Measurements from ENCODE around the gene ARHGEF19.

Gene ARHGEF19

GRCh38 chr1:16209132-16209846 is 3.2 kb downstream of the ARHGEF19 start:
- Histone ChIP-seq H3K27me3 (ENCODE audit: insufficient read depth, poor library complexity, severe bottlenecking) (no peaks in the 10 kb centered on the region), H3K4me3 (replicated peaks; ENCODE audit: insufficient read depth, low read length) (no peak overlapping the region), H3K27ac (replicated peaks) (no peak overlapping the region)
- no peak for DNase-seq (ENCODE audit: low read depth in 1 of 2, low spot score in 1 of 2)
- no peak for TF ChIP-seq SPI1 (IDR thresholded peaks at IDR 0.05; ENCODE audit: borderline replicate concordance, low read depth)
- TF ChIP-seq GABPA (IDR thresholded peaks at IDR 0.05; ENCODE audit: low read depth) = no peak
- TF ChIP-seq POLR2AphosphoS5 (IDR thresholded peaks at IDR 0.05; ENCODE audit: low read depth) = no peak
- no peak for TF ChIP-seq REST (IDR thresholded peaks at IDR 0.05; ENCODE audit: insufficient replicate concordance, low read depth)
- no peak for TF ChIP-seq CTCF (IDR thresholded peaks at IDR 0.05; ENCODE audit: insufficient read depth, low read length)

GRCh38 chr1:16208270-16208987 is 4.0 kb downstream of the ARHGEF19 start:
- no peak overlapping the region for H3K27ac ChIP-seq (replicated peaks)
- no peak for DNase-seq (ENCODE audit: low read depth in 1 of 2, low spot score in 1 of 2)
- TF ChIP-seq GABPA (IDR thresholded peaks at IDR 0.05; ENCODE audit: low read depth) (no peak), REST (IDR thresholded peaks at IDR 0.05; ENCODE audit: insufficient replicate concordance, low read depth) (no peak), CTCF (IDR thresholded peaks at IDR 0.05; ENCODE audit: insufficient read depth, low read length) (no peak), POLR2AphosphoS5 (IDR thresholded peaks at IDR 0.05; ENCODE audit: low read depth) (no peak), SPI1 (IDR thresholded peaks at IDR 0.05; ENCODE audit: borderline replicate concordance, low read depth) (no peak)
- H3K4me3 ChIP-seq (replicated peaks; ENCODE audit: insufficient read depth, low read length) = no peak overlapping the region
- H3K27me3 ChIP-seq (ENCODE audit: insufficient read depth, poor library complexity, severe bottlenecking) = no peaks in the 10 kb centered on the region

- Histone ChIP-seq H3K27ac (replicated peaks) (peak overlapping the region; percentile 70), H3K27me3 (ENCODE audit: insufficient read depth, poor library complexity, severe bottlenecking) (no peaks in the 10 kb centered on the region), H3K4me3 (replicated peaks; ENCODE audit: insufficient read depth, low read length) (peak overlapping the region; percentile 48)
- no peak for DNase-seq (ENCODE audit: low read depth in 1 of 2, low spot score in 1 of 2)
- TF ChIP-seq REST (IDR thresholded peaks at IDR 0.05; ENCODE audit: insufficient replicate concordance, low read depth) (no peak), SPI1 (IDR thresholded peaks at IDR 0.05; ENCODE audit: borderline replicate concordance, low read depth) (no peak), GABPA (IDR thresholded peaks at IDR 0.05; ENCODE audit: low read depth) (no peak), POLR2AphosphoS5 (IDR thresholded peaks at IDR 0.05; ENCODE audit: low read depth) (no peak), CTCF (IDR thresholded peaks at IDR 0.05; ENCODE audit: insufficient read depth, low read length) (no peak)
Measured at GRCh38 chr1:16207318-16208269, 4.9 kb downstream of the ARHGEF19 start.
